Erythroblast (primary cell): ENCODE measurements around the gene TAF7L.
"Not testable (repeated sequence)": the region's sequence is repeated elsewhere in the genome, so short reads cannot be mapped to it uniquely, and the experiment has no call there.

ENCODE experiments used
- GATA1 ChIP-seq: IDR thresholded peaks from 2 replicates; pipeline ENCODE4 v1.6.1; 2011; ENCODE audit warnings: low read depth, mild to moderate bottlenecking, control low read depth, low read length, moderate library complexity
- POLR2A ChIP-seq: IDR thresholded peaks from 2 replicates; pipeline ENCODE4 v1.6.1; 2011; ENCODE audit warnings: mild to moderate bottlenecking, low read length

GRCh38 chrX:101295603-101296002 lies 4.5 kb upstream of the TAF7L start:
- TF ChIP-seq POLR2A, GATA1: not testable (repeated sequence)
